H9 (cell line): Measurements from ENCODE around the gene TOMM7. TPM values are rescaled to one million over a fixed set of nuclear protein-coding genes. Genes with fewer than 3 reads are reported as not detected.

ENCODE experiments used
- DNase-seq: peaks from one replicate; pipeline ENCODE4 v3.0.0-alpha.2; 2017
- H2AFZ ChIP-seq: one replicate; pipeline ENCODE4 v1.6.1; 2013; ENCODE audit warnings: mild to moderate bottlenecking, low read length, control low read depth, moderate library complexity
- H2AK5ac ChIP-seq: 2 replicates; pipeline ENCODE4 v1.6.1; 2013; ENCODE audit warnings: low read length, control low read depth, mixed read lengths; ENCODE audit not compliant: insufficient read length
- H2BK120ac ChIP-seq: one replicate; pipeline ENCODE4 v1.6.1; 2013; ENCODE audit warnings: low read depth, mild to moderate bottlenecking, low read length, control low read depth, inconsistent platforms; ENCODE audit not compliant: poor library complexity, severe bottlenecking
- H2BK12ac ChIP-seq: 2 replicates; pipeline ENCODE4 v1.6.1; 2013; ENCODE audit warnings: low read length, control low read depth, mixed read lengths, low read depth; ENCODE audit not compliant: insufficient read length
- H2BK15ac ChIP-seq: 2 replicates; pipeline ENCODE4 v1.6.1; 2013; ENCODE audit warnings: low read depth, low read length, control low read depth
- H2BK20ac ChIP-seq: one replicate; pipeline ENCODE4 v1.6.1; 2013; ENCODE audit warnings: low read depth, mild to moderate bottlenecking, low read length, control low read depth, inconsistent platforms; ENCODE audit not compliant: poor library complexity, severe bottlenecking
- H2BK5ac ChIP-seq: 2 replicates; pipeline ENCODE4 v1.6.1; 2013; ENCODE audit warnings: low read length, control low read depth, mixed read lengths; ENCODE audit not compliant: insufficient read length
- H3K14ac ChIP-seq: 2 replicates; pipeline ENCODE4 v1.6.1; 2013; ENCODE audit warnings: low read length, control low read depth; ENCODE audit not compliant: insufficient read depth
- H3K18ac ChIP-seq: 2 replicates; pipeline ENCODE4 v1.6.1; 2013; ENCODE audit warnings: low read depth, mild to moderate bottlenecking, mixed read lengths, low read length, control low read depth; ENCODE audit not compliant: insufficient read length
- H3K23ac ChIP-seq: 2 replicates; pipeline ENCODE4 v1.6.1; 2013; ENCODE audit warnings: low read length, control low read depth, mixed read lengths, low read depth; ENCODE audit not compliant: insufficient read length
- H3K23me2 ChIP-seq: 2 replicates; pipeline ENCODE4 v1.6.1; 2013; ENCODE audit warnings: low read depth, mild to moderate bottlenecking, mixed read lengths, low read length, control low read depth; ENCODE audit not compliant: insufficient read length, poor library complexity, severe bottlenecking
- H3K27ac ChIP-seq: 2 replicates; pipeline ENCODE4 v1.5.1; 2013; ENCODE audit warnings: low read length, control low read depth, mixed read lengths, low read depth; ENCODE audit not compliant: insufficient read length
- H3K27me3 ChIP-seq: 2 replicates; pipeline ENCODE4 v1.6.1; 2013; ENCODE audit warnings: low read length, control low read depth, inconsistent platforms; ENCODE audit not compliant: insufficient read depth
- H3K4ac ChIP-seq: 2 replicates; pipeline ENCODE4 v1.6.1; 2013; ENCODE audit warnings: low read depth, mild to moderate bottlenecking, control low read depth, inconsistent platforms, low read length, moderate library complexity
- H3K4me1 ChIP-seq: 2 replicates; pipeline ENCODE4 v1.6.1; 2013; ENCODE audit warnings: low read length, control low read depth, inconsistent platforms; ENCODE audit not compliant: insufficient read depth
- H3K4me2 ChIP-seq: 2 replicates; pipeline ENCODE4 v1.6.1; 2013; ENCODE audit warnings: low read length, control low read depth, mixed read lengths; ENCODE audit not compliant: insufficient read length, insufficient read depth
- H3K56ac ChIP-seq: 2 replicates; pipeline ENCODE4 v1.6.1; 2013; ENCODE audit warnings: low read depth, mild to moderate bottlenecking, mixed read lengths, low read length, control low read depth; ENCODE audit not compliant: insufficient read length
- H3K79me1 ChIP-seq: 2 replicates; pipeline ENCODE4 v1.6.1; 2013; ENCODE audit warnings: low read depth, mild to moderate bottlenecking, moderate library complexity, low read length, control low read depth, inconsistent platforms; ENCODE audit not compliant: insufficient read depth, poor library complexity, severe bottlenecking
- H3K79me2 ChIP-seq: 2 replicates; pipeline ENCODE4 v1.6.1; 2013; ENCODE audit warnings: low read length, control low read depth, inconsistent platforms; ENCODE audit not compliant: insufficient read depth
- H3K9ac ChIP-seq: 2 replicates; pipeline ENCODE4 v1.6.1; 2013; ENCODE audit warnings: low read length, control low read depth, mixed read lengths; ENCODE audit not compliant: insufficient read length; ENCODE audit errors: extremely low read depth
- H3K9me3 ChIP-seq: one replicate; pipeline ENCODE4 v1.6.1; 2013; ENCODE audit warnings: low read depth, low read length, inconsistent platforms; ENCODE audit not compliant: control insufficient read depth
- H3T11ph ChIP-seq: one replicate; pipeline ENCODE4 v1.6.1; 2013; ENCODE audit warnings: mild to moderate bottlenecking, low read length, control low read depth, inconsistent platforms
- H4K20me1 ChIP-seq: one replicate; pipeline ENCODE4 v1.6.1; 2013; ENCODE audit not compliant: control insufficient read depth, insufficient read length, insufficient read depth
- H4K5ac ChIP-seq: 2 replicates; pipeline ENCODE4 v1.6.1; 2013; ENCODE audit warnings: low read depth, mild to moderate bottlenecking, mixed read lengths, low read length, control low read depth; ENCODE audit not compliant: insufficient read length
- H4K8ac ChIP-seq: replicated peaks from 2 replicates; pipeline ENCODE4 v1.6.1; 2013; ENCODE audit warnings: low read length, control low read depth, mixed read lengths, low read depth; ENCODE audit not compliant: insufficient read length
- H4K91ac ChIP-seq: 2 replicates; pipeline ENCODE4 v1.6.1; 2013; ENCODE audit warnings: low read depth, mild to moderate bottlenecking, moderate library complexity, mixed read lengths, low read length, control low read depth; ENCODE audit not compliant: insufficient read length
- H3K27ac Mint-ChIP-seq, 3 experiments: 2 replicates in 2 of 3; 3 replicates in 1 of 3; pipeline ENCODE4 v1.8.0; 2020 to 2021; ENCODE audit warnings: mixed read lengths in 3 of 3, mild to moderate bottlenecking in 1 of 3, moderate library complexity in 1 of 3
- H3K27me3 Mint-ChIP-seq: 2 replicates; pipeline ENCODE4 v1.8.0; 2021; ENCODE audit warnings: low read depth, mild to moderate bottlenecking, moderate library complexity, mixed read lengths
- H3K36me3 Mint-ChIP-seq, 3 experiments: 2 replicates in 2 of 3; 3 replicates in 1 of 3; pipeline ENCODE4 v1.8.0; 2020 to 2021; ENCODE audit warnings: low read depth in 3 of 3, mixed read lengths in 3 of 3; ENCODE audit not compliant: insufficient read depth in 1 of 3
- H3K4me1 Mint-ChIP-seq, 2 experiments: 2 replicates each; pipeline ENCODE4 v1.8.0; 2020; ENCODE audit warnings: mixed read lengths in 2 of 2
- H3K4me3 Mint-ChIP-seq, 2 experiments: 2 replicates in 1 of 2; 3 replicates in 1 of 2; pipeline ENCODE4 v1.8.0; 2020 to 2021; ENCODE audit warnings: mild to moderate bottlenecking in 2 of 2, mixed read lengths in 2 of 2, moderate library complexity in 1 of 2
- H3K9me3 Mint-ChIP-seq, 2 experiments: 2 replicates in 1 of 2; 3 replicates in 1 of 2; pipeline ENCODE4 v1.8.0; 2020; ENCODE audit warnings: mild to moderate bottlenecking in 2 of 2, mixed read lengths in 2 of 2, moderate library complexity in 1 of 2
- WGBS: extraction: QIAGEN DNeasy Blood & Tissue Kit; methylation state at CpG from one replicate; pipeline ENCODE4 v1.1.7; 2013; ENCODE audit warnings: missing lambda C conversion rate, low lambda C conversion rate, mixed read lengths; ENCODE audit not compliant: insufficient read length; ENCODE audit errors: extremely low coverage; 5-methylcytosine and 5-hydroxymethylcytosine counted together
- total RNA-seq: library from RNA; stranded (reverse); gene quantifications from 2 replicates; pipeline ENCODE4 v1.2.1, GENCODE V29; 2021
- TF ChIP-seq, protein P1 (sequence below): fragments of 200-600 bp; sonication (generic); conservative IDR thresholded peaks from 3 replicates; pipeline ENCODE4 v1.8.0; 2021; ENCODE audit warnings: antibody characterized with exemption, mild to moderate bottlenecking

The TOMM7 gene
- total RNA-seq, 1 experiment from 2014 or later: 368 TPM

DNA sequence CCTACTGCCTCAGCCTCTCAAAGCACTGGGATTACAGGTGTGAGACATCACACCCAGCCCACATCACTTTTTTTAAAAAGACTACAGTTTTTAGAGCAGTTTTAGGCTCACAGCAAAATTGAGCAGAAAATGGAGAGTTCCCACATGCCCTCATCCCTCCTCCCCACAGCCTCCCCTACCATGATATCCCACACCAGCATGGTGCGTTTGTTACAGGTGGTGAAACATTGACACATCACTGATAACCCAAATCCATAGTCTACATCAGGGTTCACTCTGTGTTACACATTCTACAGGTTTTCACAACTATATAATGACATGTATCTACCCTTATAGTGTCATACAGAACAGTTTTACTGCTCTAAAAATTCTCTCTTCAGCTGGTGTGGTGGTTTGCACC lies 24.3 kb upstream of the TOMM7 start:
- Histone ChIP-seq H2BK15ac (no peak overlapping the region), H3K4ac (no peak overlapping the region), H2AK5ac (no peak overlapping the region), H2BK120ac (no peak overlapping the region), H3T11ph (no peak overlapping the region), H3K23ac (no peak overlapping the region), H3K4me2 (no peak overlapping the region), H4K20me1 (no peaks in the 10 kb centered on the region), H3K79me1 (no peaks in the 10 kb centered on the region), H3K9ac (no peak overlapping the region), H3K27me3 (no peaks in the 10 kb centered on the region; the same call in 1 of the 2 replicates), H3K14ac (no peak overlapping the region), H2BK12ac (no peak overlapping the region), H3K9me3 (no peaks in the 10 kb centered on the region), H2AFZ (no peak overlapping the region), H4K8ac (no peak overlapping the region), H3K27ac (no peak overlapping the region), H2BK20ac (no peak overlapping the region), H3K4me1 (peaks cover 6% of the 10 kb centered on the region; the same call in 1 of the 2 replicates), H3K18ac (no peak overlapping the region), H3K79me2 (no peaks in the 10 kb centered on the region), H4K91ac (no peak overlapping the region), H3K56ac (no peak overlapping the region), H4K5ac (no peak overlapping the region), H2BK5ac (no peak overlapping the region), H3K23me2 (no peaks in the 10 kb centered on the region)
- TF ChIP-seq, protein P1, sequence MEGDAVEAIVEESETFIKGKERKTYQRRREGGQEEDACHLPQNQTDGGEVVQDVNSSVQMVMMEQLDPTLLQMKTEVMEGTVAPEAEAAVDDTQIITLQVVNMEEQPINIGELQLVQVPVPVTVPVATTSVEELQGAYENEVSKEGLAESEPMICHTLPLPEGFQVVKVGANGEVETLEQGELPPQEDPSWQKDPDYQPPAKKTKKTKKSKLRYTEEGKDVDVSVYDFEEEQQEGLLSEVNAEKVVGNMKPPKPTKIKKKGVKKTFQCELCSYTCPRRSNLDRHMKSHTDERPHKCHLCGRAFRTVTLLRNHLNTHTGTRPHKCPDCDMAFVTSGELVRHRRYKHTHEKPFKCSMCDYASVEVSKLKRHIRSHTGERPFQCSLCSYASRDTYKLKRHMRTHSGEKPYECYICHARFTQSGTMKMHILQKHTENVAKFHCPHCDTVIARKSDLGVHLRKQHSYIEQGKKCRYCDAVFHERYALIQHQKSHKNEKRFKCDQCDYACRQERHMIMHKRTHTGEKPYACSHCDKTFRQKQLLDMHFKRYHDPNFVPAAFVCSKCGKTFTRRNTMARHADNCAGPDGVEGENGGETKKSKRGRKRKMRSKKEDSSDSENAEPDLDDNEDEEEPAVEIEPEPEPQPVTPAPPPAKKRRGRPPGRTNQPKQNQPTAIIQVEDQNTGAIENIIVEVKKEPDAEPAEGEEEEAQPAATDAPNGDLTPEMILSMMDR: no peak
- no peak overlapping the region for H3K4me3 Mint-ChIP-seq
- no CpG with 5 or more reads among the region's 1 CpG for WGBS
- no peaks in the 10 kb centered on the region; the same call in 1 of the 2 replicates for H3K27me3 Mint-ChIP-seq
- no peaks in the 10 kb centered on the region; a peak in 1 of 5 replicates for H3K9me3 Mint-ChIP-seq
- H3K27ac Mint-ChIP-seq: no peak overlapping the region; a peak in 1 of 7 replicates
- peaks cover 0 to 2% (median 0%) of the 10 kb centered on the region in 3 experiments; a peak in 1 of 7 replicates for H3K36me3 Mint-ChIP-seq
- H3K4me1 Mint-ChIP-seq: peaks cover 15 to 20% of the 10 kb centered on the region in 2 experiments
- no peak for DNase-seq
